Measurements from ENCODE around the gene CABYR.

DNA sequence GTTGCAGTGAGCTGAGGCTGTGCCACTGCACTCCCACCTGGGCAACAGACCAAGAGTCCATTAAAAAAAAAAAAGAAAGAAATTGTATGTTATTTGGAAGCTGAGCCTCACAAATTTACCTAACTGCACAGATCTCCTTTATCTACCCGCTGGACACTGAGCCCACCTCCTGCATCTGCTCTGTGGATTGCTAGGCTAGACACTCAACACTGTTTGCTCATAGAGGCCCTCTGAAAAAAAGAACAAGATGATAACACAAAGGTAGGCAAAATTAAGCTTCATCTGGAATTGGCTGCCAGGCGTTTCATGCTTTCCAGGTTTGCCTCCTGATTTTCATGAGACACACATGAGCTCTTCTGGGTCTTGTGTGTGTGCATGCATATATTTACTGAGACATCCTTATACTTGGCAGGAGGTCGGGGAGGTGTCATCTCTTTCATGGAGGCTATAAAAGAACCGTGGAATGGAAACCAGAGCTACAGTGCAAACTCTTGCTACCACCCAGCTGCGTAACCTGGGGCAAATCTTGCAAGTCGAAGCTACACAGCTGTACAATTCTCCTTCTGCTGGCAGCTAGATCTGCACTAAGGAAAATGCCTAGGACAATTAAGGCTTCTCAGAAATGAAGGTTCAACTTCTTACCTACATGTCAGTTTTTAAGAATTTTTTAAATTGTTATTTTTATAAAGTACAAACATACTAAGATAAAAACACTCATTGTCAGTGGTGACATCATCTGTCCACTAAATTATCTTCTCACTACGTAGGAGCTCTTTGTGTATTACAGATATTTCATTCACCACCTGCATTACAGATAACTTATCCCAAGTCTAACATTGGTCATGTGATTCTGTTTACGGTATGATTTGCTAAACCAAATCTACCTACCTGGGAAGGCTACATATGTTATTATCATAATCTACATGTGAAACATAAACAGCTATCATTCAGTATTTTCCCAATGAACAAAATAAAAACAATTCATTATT, 63.1 kb downstream of the CABYR start:
- TF ChIP-seq, protein P1, sequence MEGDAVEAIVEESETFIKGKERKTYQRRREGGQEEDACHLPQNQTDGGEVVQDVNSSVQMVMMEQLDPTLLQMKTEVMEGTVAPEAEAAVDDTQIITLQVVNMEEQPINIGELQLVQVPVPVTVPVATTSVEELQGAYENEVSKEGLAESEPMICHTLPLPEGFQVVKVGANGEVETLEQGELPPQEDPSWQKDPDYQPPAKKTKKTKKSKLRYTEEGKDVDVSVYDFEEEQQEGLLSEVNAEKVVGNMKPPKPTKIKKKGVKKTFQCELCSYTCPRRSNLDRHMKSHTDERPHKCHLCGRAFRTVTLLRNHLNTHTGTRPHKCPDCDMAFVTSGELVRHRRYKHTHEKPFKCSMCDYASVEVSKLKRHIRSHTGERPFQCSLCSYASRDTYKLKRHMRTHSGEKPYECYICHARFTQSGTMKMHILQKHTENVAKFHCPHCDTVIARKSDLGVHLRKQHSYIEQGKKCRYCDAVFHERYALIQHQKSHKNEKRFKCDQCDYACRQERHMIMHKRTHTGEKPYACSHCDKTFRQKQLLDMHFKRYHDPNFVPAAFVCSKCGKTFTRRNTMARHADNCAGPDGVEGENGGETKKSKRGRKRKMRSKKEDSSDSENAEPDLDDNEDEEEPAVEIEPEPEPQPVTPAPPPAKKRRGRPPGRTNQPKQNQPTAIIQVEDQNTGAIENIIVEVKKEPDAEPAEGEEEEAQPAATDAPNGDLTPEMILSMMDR (IDR thresholded peaks at IDR 0.05; ENCODE audit: insufficient read depth, low read length), result no peak
- TF ChIP-seq POLR2AphosphoS5 (IDR thresholded peaks at IDR 0.05; ENCODE audit: low read depth) (no peak), GABPA (IDR thresholded peaks at IDR 0.05; ENCODE audit: low read depth) (no peak), SPI1 (IDR thresholded peaks at IDR 0.05; ENCODE audit: borderline replicate concordance, low read depth) (no peak)
- TF ChIP-seq, protein P2, sequence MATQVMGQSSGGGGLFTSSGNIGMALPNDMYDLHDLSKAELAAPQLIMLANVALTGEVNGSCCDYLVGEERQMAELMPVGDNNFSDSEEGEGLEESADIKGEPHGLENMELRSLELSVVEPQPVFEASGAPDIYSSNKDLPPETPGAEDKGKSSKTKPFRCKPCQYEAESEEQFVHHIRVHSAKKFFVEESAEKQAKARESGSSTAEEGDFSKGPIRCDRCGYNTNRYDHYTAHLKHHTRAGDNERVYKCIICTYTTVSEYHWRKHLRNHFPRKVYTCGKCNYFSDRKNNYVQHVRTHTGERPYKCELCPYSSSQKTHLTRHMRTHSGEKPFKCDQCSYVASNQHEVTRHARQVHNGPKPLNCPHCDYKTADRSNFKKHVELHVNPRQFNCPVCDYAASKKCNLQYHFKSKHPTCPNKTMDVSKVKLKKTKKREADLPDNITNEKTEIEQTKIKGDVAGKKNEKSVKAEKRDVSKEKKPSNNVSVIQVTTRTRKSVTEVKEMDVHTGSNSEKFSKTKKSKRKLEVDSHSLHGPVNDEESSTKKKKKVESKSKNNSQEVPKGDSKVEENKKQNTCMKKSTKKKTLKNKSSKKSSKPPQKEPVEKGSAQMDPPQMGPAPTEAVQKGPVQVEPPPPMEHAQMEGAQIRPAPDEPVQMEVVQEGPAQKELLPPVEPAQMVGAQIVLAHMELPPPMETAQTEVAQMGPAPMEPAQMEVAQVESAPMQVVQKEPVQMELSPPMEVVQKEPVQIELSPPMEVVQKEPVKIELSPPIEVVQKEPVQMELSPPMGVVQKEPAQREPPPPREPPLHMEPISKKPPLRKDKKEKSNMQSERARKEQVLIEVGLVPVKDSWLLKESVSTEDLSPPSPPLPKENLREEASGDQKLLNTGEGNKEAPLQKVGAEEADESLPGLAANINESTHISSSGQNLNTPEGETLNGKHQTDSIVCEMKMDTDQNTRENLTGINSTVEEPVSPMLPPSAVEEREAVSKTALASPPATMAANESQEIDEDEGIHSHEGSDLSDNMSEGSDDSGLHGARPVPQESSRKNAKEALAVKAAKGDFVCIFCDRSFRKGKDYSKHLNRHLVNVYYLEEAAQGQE (IDR thresholded peaks at IDR 0.05; ENCODE audit: insufficient replicate concordance, low read depth), result no peak

All from HL-60 (cell line).